Kidney (tissue), 14 donors: ENCODE data around the gene HAL. TPM values are rescaled to one million over a fixed set of nuclear protein-coding genes. Genes with fewer than 3 reads are reported as not detected.

Source experiments
- DNase-seq, 5 donors: peaks; one replicate each; pipeline ENCODE4 v3.0.0-alpha.2; 2013 to 2020
- FAIRE-seq: peaks from 2 replicates; lab custom pipeline; 2012; peaks lifted over from hg19 to GRCh38; lab: Jason Lieb, UNC
- H3K27ac ChIP-seq, 2 donors: one replicate each; pipeline ENCODE4 v1.7.0; 2013; ENCODE audit warnings: low read depth in 2 of 2, low read length in 2 of 2, inconsistent platforms in 1 of 2
- H3K27me3 ChIP-seq: one replicate; pipeline ENCODE4 v1.7.1; 2013; ENCODE audit warnings: low read length, inconsistent platforms; ENCODE audit not compliant: control insufficient read depth, insufficient read depth
- H3K36me3 ChIP-seq, 3 donors: one replicate each; pipeline versions ENCODE4 v1.7.0 to v1.7.1; 2013; ENCODE audit warnings: low read length in 3 of 3, control low read depth in 1 of 3, inconsistent platforms in 1 of 3; ENCODE audit not compliant: insufficient read depth in 3 of 3, control insufficient read depth in 2 of 3
- H3K4me1 ChIP-seq, 3 donors: one replicate each; pipeline versions ENCODE4 v1.7.0 to v1.7.1; 2013; ENCODE audit warnings: low read length in 3 of 3, inconsistent platforms in 1 of 3, low read depth in 1 of 3; ENCODE audit not compliant: control insufficient read depth in 2 of 3, insufficient read depth in 2 of 3
- H3K4me3 ChIP-seq, 3 donors: one replicate each; pipeline versions ENCODE4 v1.7.0 to v1.8.1; 2013; ENCODE audit warnings: low read length in 3 of 3, control low read depth in 1 of 3, inconsistent platforms in 1 of 3
- H3K9ac ChIP-seq, 3 donors: one replicate each; pipeline versions ENCODE4 v1.7.0 to v1.7.1; 2013; ENCODE audit warnings: low read length in 3 of 3, control low read depth in 1 of 3, inconsistent platforms in 1 of 3
- H3K9me3 ChIP-seq, 3 donors: one replicate each; pipeline versions ENCODE4 v1.7.0 to v1.7.1; 2013; ENCODE audit warnings: low read length in 3 of 3, control low read depth in 1 of 3, inconsistent platforms in 1 of 3; ENCODE audit not compliant: control insufficient read depth in 2 of 3, insufficient read depth in 1 of 3
- intact Hi-C: fragments of 100-400 bp; cut with DNase I; formaldehyde crosslinking; loops from one replicate; pipeline ENCODE4 v1.11.1; 2022
- polyA plus RNA-seq: library from polyadenylated mRNA; stranded (reverse); fragments of 350-450 nt; fragmentation: Illumina TruSeq; extraction: RNeasy Lipid Tissue Mini Kit (QIAGEN cat#74804); gene quantifications from one replicate; pipeline ENCODE4 v1.2.3, GENCODE V29; 2014; ENCODE audit warnings: low read depth, low replicate concordance; ENCODE audit not compliant: insufficient read depth
- total RNA-seq: library from RNA; stranded (reverse); fragmentation: NEBNext Ultra II Directional; extraction: Animal tissue kit (Norgen Biotek cat#: 25700); gene quantifications from one replicate; pipeline ENCODE4 v1.2.1, GENCODE V29; 2021
- TF ChIP-seq, protein P1 (sequence below): IDR thresholded peaks from 3 replicates; pipeline ENCODE4 v1.5.1; 2012; ENCODE audit warnings: mild to moderate bottlenecking, moderate library complexity, borderline replicate concordance; ENCODE audit not compliant: insufficient read depth; ENCODE audit errors: extremely low read depth
- donor health status: control.
- donor health status: control.
- donor health status: control.
- donor health status: control.
- donor health status: control.
- donor health status: DM: yes; HTN: yes; CAD: no.
- donor health status: Normal renal cell carcinoma (clear cell type).

Gene HAL
- total and polyA plus RNA-seq, 2 donors from 2014 or later = 0.88 TPM; not detected in 1

DNA sequence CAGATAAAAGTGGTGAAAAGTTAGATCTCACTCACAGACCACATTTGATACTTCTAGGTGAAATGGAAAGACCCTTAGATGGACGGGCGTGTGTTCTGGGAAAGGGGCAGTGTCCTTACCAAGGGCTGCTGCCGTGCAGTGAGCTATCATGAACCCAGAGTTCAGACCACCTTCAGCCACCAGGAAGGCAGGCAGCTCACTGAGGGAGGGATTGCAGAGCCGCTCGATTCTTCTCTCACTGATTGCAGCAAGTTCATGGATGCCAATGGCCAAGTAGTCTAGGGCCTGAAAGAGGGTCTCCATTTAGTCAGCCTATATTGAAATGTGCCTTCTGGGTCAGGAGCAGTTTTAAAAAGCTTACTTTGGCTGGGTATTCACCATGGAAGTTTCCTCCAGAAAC lies 15.7 kb downstream of the HAL start:
- H3K36me3 ChIP-seq = no peaks in the 10 kb centered on the region
- H3K9ac ChIP-seq = no peak overlapping the region
- TF ChIP-seq, protein P1, sequence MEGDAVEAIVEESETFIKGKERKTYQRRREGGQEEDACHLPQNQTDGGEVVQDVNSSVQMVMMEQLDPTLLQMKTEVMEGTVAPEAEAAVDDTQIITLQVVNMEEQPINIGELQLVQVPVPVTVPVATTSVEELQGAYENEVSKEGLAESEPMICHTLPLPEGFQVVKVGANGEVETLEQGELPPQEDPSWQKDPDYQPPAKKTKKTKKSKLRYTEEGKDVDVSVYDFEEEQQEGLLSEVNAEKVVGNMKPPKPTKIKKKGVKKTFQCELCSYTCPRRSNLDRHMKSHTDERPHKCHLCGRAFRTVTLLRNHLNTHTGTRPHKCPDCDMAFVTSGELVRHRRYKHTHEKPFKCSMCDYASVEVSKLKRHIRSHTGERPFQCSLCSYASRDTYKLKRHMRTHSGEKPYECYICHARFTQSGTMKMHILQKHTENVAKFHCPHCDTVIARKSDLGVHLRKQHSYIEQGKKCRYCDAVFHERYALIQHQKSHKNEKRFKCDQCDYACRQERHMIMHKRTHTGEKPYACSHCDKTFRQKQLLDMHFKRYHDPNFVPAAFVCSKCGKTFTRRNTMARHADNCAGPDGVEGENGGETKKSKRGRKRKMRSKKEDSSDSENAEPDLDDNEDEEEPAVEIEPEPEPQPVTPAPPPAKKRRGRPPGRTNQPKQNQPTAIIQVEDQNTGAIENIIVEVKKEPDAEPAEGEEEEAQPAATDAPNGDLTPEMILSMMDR = no peak
- H3K4me1 ChIP-seq = no peaks in the 10 kb centered on the region
- H3K9me3 ChIP-seq = no peaks in the 10 kb centered on the region
- no peak overlapping the region for H3K27ac ChIP-seq
- no peak for FAIRE-seq
- H3K27me3 ChIP-seq = no peaks in the 10 kb centered on the region
- intact Hi-C loops = no loop called here
- no peak for DNase-seq
- no peak overlapping the region for H3K4me3 ChIP-seq

DNA sequence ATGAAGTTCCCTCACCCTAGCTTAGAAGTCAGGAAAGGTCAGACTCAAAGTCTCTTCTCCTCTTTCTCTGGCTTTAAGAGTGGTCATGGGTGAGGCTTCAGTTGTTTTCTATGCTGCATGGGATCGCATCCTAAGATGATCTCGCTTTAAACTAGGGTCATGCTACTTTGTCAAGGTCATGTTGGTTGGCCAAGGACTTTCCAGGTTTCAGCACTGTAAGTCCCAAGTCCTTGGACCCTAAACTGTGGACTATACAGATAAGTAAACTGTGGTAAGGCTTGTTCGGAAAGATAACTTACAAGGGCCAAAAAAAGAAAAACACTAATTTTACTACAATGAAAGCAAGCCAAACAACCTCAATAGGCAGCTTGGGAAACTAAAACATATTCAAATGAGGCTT lies 17.4 kb downstream of the HAL start:
- no peak for FAIRE-seq
- intact Hi-C loops = no loop called here
- DNase-seq = no peak

DNA sequence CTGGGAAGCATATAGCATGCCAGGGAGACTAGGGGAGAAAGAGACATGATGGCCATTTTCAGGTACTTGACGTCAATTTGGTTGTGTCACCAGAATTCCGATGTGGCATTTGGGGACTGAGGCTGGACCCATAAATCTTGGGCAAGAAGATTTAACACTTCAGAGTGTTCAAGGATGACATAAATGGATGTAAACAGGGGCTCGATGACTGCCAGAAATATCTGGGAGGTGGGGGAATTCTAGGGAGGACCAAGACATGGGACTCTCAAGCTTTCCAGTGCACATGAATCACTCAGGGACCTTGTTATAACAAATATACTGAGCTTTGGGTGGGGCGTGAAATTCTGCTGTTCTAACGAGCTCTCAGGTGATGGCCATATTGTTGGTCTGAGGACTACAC lies 17.8 kb downstream of the HAL start:
- Histone ChIP-seq H3K27ac (no peak overlapping the region), H3K36me3 (no peaks in the 10 kb centered on the region), H3K9ac (no peak overlapping the region), H3K4me1 (peaks cover 0 to 3% (median 0%) of the 10 kb centered on the region in 3 donors), H3K27me3 (no peaks in the 10 kb centered on the region), H3K4me3 (no peak overlapping the region), H3K9me3 (no peaks in the 10 kb centered on the region)
- intact Hi-C loops = no loop called here
- no peak for DNase-seq
- TF ChIP-seq, protein P1 = no peak
- no peak for FAIRE-seq

More for the DNA sequence above, 17.4 kb downstream of the HAL start:
- H3K36me3 ChIP-seq = no peaks in the 10 kb centered on the region
- TF ChIP-seq, protein P1 = no peak
- no peaks in the 10 kb centered on the region for H3K27me3 ChIP-seq
- no peak overlapping the region for H3K4me3 ChIP-seq
- H3K9me3 ChIP-seq = no peaks in the 10 kb centered on the region
- peaks cover 0 to 3% (median 0%) of the 10 kb centered on the region in 3 donors for H3K4me1 ChIP-seq
- no peak overlapping the region for H3K9ac ChIP-seq
- H3K27ac ChIP-seq = no peak overlapping the region

DNA sequence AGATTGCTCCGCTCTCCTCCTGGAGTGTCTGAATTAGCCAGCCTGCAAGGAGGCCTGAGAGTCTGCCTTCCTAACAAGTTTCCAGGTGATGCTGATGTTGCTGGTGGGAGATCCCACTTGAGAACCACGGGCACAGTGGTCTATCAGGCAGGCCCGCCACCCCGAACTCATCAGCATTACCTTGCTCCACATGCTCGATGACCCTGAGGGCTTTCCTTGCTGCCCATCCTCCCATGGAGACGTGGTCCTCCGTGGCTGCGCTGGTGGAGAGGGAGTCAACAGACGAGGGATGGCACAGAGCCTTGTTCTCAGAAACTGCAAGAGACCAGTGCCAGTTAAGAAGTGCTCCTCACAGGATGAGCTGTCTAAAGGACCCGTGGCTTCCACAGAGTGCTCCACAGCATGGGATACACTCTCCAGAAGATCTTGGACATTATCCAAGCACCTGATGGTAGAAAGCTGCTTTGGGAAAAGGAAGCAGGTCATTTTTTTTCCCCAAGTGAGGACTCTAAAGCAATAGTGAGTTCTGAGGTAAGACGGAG lies 18.3 kb downstream of the HAL start:
- no peaks in the 10 kb centered on the region for H3K27me3 ChIP-seq

More for the DNA sequence above, 18.3 kb downstream of the HAL start:
- Histone ChIP-seq H3K9ac (no peak overlapping the region), H3K4me1 (peaks cover 0 to 3% (median 0%) of the 10 kb centered on the region in 3 donors), H3K36me3 (no peaks in the 10 kb centered on the region), H3K27ac (no peak overlapping the region), H3K9me3 (no peaks in the 10 kb centered on the region), H3K4me3 (no peak overlapping the region)
- TF ChIP-seq, protein P1 = no peak
- intact Hi-C loops = no loop called here
- FAIRE-seq (no peak), DNase-seq (no peak)
